DOHH2 (cell line): ENCODE measurements around the gene CD99.

Experiments
- H3F3A ChIP-seq: fragments of 200-600 bp; sonication (generic), shearing (Covaris generic); 2 replicates; pipeline ENCODE4 v1.6.0; 2016; ENCODE audit warnings: antibody characterized with exemption, mild to moderate bottlenecking; ENCODE audit not compliant: control insufficient read depth, insufficient read depth
- H3K27ac ChIP-seq: fragments of 200-600 bp; sonication (generic); 2 replicates; pipeline ENCODE4 v1.5.1; 2014; ENCODE audit warnings: low read depth, mild to moderate bottlenecking, low read length, moderate library complexity
- H3K27me3 ChIP-seq: fragments of 200-600 bp; sonication (generic); 2 replicates; pipeline ENCODE4 v1.6.1; 2014; ENCODE audit warnings: mild to moderate bottlenecking, low read length, mixed read lengths; ENCODE audit not compliant: control insufficient read depth
- H3K36me3 ChIP-seq: fragments of 200-600 bp; sonication (generic); 2 replicates; pipeline ENCODE4 v1.6.1; 2014; ENCODE audit warnings: mild to moderate bottlenecking, low read length, moderate library complexity, mixed read lengths; ENCODE audit not compliant: control insufficient read depth
- H3K4me1 ChIP-seq: fragments of 200-600 bp; sonication (generic); 2 replicates; pipeline ENCODE4 v1.6.1; 2014; ENCODE audit warnings: mild to moderate bottlenecking, low read length, mixed read lengths; ENCODE audit not compliant: control insufficient read depth
- H3K4me2 ChIP-seq: fragments of 200-600 bp; sonication (generic); 2 replicates; pipeline ENCODE4 v1.6.0; 2014; ENCODE audit warnings: mild to moderate bottlenecking, low read length, moderate library complexity
- H3K4me3 ChIP-seq: fragments of 200-600 bp; sonication (generic); 2 replicates; pipeline ENCODE4 v1.5.1; 2014; ENCODE audit warnings: mild to moderate bottlenecking, low read length, mixed read lengths
- H3K79me2 ChIP-seq: fragments of 200-600 bp; sonication (generic); 2 replicates; pipeline ENCODE4 v1.6.1; 2014; ENCODE audit warnings: mild to moderate bottlenecking, low read length, mixed read lengths; ENCODE audit not compliant: control insufficient read depth
- H3K9me2 ChIP-seq: fragments of 200-600 bp; sonication (generic); replicated peaks from 2 replicates; pipeline ENCODE4 v1.6.1; 2014; ENCODE audit warnings: mild to moderate bottlenecking, low read length, mixed read lengths; ENCODE audit not compliant: control insufficient read depth
- H3K9me3 ChIP-seq: fragments of 200-600 bp; sonication (generic); 2 replicates; pipeline ENCODE4 v1.6.1; 2014; ENCODE audit warnings: antibody characterized with exemption, low read length, mixed read lengths; ENCODE audit not compliant: control insufficient read depth, insufficient read depth
- H4K20me1 ChIP-seq: fragments of 200-600 bp; sonication (generic); 2 replicates; pipeline ENCODE4 v1.6.0; 2014; ENCODE audit warnings: low read depth, mild to moderate bottlenecking, antibody characterized with exemption, low read length, moderate library complexity; ENCODE audit not compliant: control insufficient read depth, insufficient read depth
- CTCF ChIP-seq: fragments of 200-600 bp; sonication (generic); IDR thresholded peaks from one replicate; pipeline ENCODE4 v1.5.1; 2014; ENCODE audit warnings: antibody characterized with exemption, mild to moderate bottlenecking, low read depth, low read length; ENCODE audit not compliant: poor library complexity, severe bottlenecking
- EZH2phosphoT487 ChIP-seq: fragments of 200-600 bp; sonication (generic); IDR thresholded peaks from 2 replicates; pipeline ENCODE4 v1.6.1; 2017; ENCODE audit warnings: borderline replicate concordance, mild to moderate bottlenecking, antibody characterized with exemption, low read length, moderate library complexity, mixed read lengths

Gene CD99

DNA sequence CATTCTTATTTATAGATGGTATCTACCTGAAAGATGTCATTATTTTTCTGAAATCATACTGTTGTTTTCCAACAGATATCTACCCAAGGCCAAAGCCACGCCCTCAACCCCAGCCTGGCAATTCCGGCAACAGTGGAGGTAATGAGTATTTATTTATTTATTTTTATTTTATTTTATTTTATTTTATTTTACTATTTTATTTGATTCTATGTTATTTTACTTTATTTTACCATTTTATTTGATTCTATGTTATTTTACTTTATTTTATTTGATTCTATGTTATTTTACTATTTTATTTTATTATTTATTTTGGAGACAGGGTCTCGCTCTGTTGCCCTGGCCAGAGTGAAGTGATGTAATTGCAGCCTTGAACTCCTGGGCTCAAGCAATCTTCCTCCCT lies 98.5 kb downstream of the CD99 start:
- Histone ChIP-seq H3K36me3 (no peaks in the 10 kb centered on the region), H3K4me2 (no peak overlapping the region), H3K4me3 (no peak overlapping the region), H3K9me2 (no peaks in the 10 kb centered on the region), H3K4me1 (no peaks in the 10 kb centered on the region), H3K27me3 (no peaks in the 10 kb centered on the region), H3K27ac (no peak overlapping the region), H3K9me3 (no peaks in the 10 kb centered on the region), H3K79me2 (no peaks in the 10 kb centered on the region), H4K20me1 (no peaks in the 10 kb centered on the region), H3F3A (no peaks in the 10 kb centered on the region)
- no peak for TF ChIP-seq CTCF
- TF ChIP-seq EZH2phosphoT487: no peak
